K562 (cell line): Measurements from ENCODE around the gene PPIF. TPM values are rescaled to one million over a fixed set of nuclear protein-coding genes. Genes with fewer than 3 reads are reported as not detected.

Experiments
- ATAC-seq: fragments of 200-7000 bp; cut with Tn5 transposase; 3 replicates; pipeline ENCODE4 v1.9.1; 2020; ENCODE audit warnings: moderate library complexity
- BruUV-seq: library from RNA; stranded (reverse); fragments of 400-500 nt; replicated peaks from 2 replicates; lab custom pipeline; 2021; lab: Mats Ljungman, UMichigan
- CTCF ChIA-PET: fragments of 300-600 bp; formaldehyde crosslinking; extraction: SDS; loops from one replicate; lab custom pipeline; 2021; ENCODE audit warnings: low intra/inter-chr PET ratio; lab: Yijun Ruan, JAX
- POLR2A ChIA-PET: fragments of 300-600, 350-650 bp; sonication (Branson Sonifier 250); formaldehyde crosslinking; extraction: SDS; loops from one replicate; lab custom pipeline; 2021; ENCODE audit warnings: antibody characterized with exemption, inconsistent platforms; lab: Yijun Ruan, JAX
- DNase-seq, 4 experiments: peaks; one replicate each; pipeline versions ENCODE4 v3.0.0 to v3.0.0-alpha.2; 2011 to 2018; ENCODE audit warnings: low spot score in 3 of 4, mixed read lengths in 3 of 4; ENCODE audit errors: extremely low read depth in 1 of 4
- FAIRE-seq: peaks from 2 replicates; lab custom pipeline; 2011; peaks lifted over from hg19 to GRCh38; lab: Jason Lieb, UNC
- H2AFZ ChIP-seq: 2 replicates; pipeline ENCODE4 v1.6.0; 2011; ENCODE audit warnings: low read depth, low read length, control low read depth, inconsistent platforms
- H3K27ac ChIP-seq: fragments of 200-600 bp; 3 replicates; pipeline ENCODE4 v1.8.0; 2011; ENCODE audit warnings: low read depth, mild to moderate bottlenecking, control low read depth, inconsistent platforms, low read length, moderate library complexity, mixed read lengths; ENCODE audit errors: extremely low read depth
- H3K27me3 ChIP-seq, 2 experiments: fragments of 300-600 bp in 1 of 2; 2 replicates in 1 of 2; 3 replicates in 1 of 2; pipeline versions ENCODE4 v1.6.0 to v1.8.0; 2011; ENCODE audit warnings: inconsistent platforms in 2 of 2, low read length in 2 of 2, mild to moderate bottlenecking in 1 of 2, mixed read lengths in 1 of 2, moderate library complexity in 1 of 2; ENCODE audit not compliant: control insufficient read depth in 2 of 2, insufficient read depth in 2 of 2
- H3K36me3 ChIP-seq: fragments of 300-600 bp; 3 replicates; pipeline ENCODE4 v1.8.0; 2011; ENCODE audit warnings: mild to moderate bottlenecking, low read length, inconsistent platforms; ENCODE audit not compliant: control insufficient read depth, insufficient read depth
- H3K4me1 ChIP-seq, 2 experiments: fragments of 200-600 bp in 1 of 2; replicated peaks in 1 of 2; 2 replicates in 1 of 2; 3 replicates in 1 of 2; pipeline versions ENCODE4 v1.5.1 to v1.8.0; 2011; ENCODE audit warnings: inconsistent platforms in 2 of 2, low read length in 2 of 2, mild to moderate bottlenecking in 1 of 2, mixed read lengths in 1 of 2, moderate library complexity in 1 of 2; ENCODE audit not compliant: control insufficient read depth in 2 of 2, insufficient read depth in 2 of 2
- H3K4me2 ChIP-seq: 2 replicates; pipeline ENCODE4 v1.6.1; 2011; ENCODE audit warnings: low read length, control low read depth, inconsistent platforms, mixed read lengths; ENCODE audit not compliant: insufficient read depth
- H3K4me3 ChIP-seq: fragments of 200-600 bp; sonication (generic), shearing (Covaris generic); 2 replicates; pipeline ENCODE4 v1.5.1; 2016; ENCODE audit warnings: control low read depth, inconsistent platforms
- H3K79me2 ChIP-seq: fragments of 200-600 bp; 3 replicates; pipeline ENCODE4 v1.8.0; 2011; ENCODE audit warnings: low read length, inconsistent platforms; ENCODE audit not compliant: control insufficient read depth, insufficient read depth
- H3K9ac ChIP-seq, 2 experiments: 2 replicates each; pipeline versions ENCODE4 v1.6.0 to v1.6.1; 2011; ENCODE audit warnings: low read depth in 2 of 2, low read length in 2 of 2, control low read depth in 1 of 2, inconsistent platforms in 1 of 2, mild to moderate bottlenecking in 1 of 2, mixed read lengths in 1 of 2; ENCODE audit not compliant: insufficient read depth in 1 of 2
- H3K9me1 ChIP-seq: one replicate; pipeline ENCODE4 v1.6.0; 2011; ENCODE audit warnings: inconsistent platforms, mild to moderate bottlenecking, low read length, moderate library complexity; ENCODE audit not compliant: control insufficient read depth, insufficient read depth
- H3K9me3 ChIP-seq: replicated peaks from 2 replicates; pipeline ENCODE4 v1.5.1; 2011; ENCODE audit warnings: low read depth, low read length, inconsistent platforms; ENCODE audit not compliant: control insufficient read depth, insufficient read depth
- H4K20me1 ChIP-seq: replicated peaks from 2 replicates; pipeline ENCODE4 v1.6.1; 2011; ENCODE audit warnings: low read length, inconsistent platforms, mixed read lengths; ENCODE audit not compliant: control insufficient read depth, insufficient read depth
- ELF2 ChIP-seq: fragments of 250-450 bp; sonication (Bioruptor Pico); IDR thresholded peaks from 2 replicates; pipeline ENCODE4 v1.5.0; 2021; ENCODE audit warnings: mild to moderate bottlenecking
- MCM3 ChIP-seq: fragments of 450-650 bp; IDR thresholded peaks from 2 replicates; pipeline ENCODE4 v1.6.1; 2016
- SLC30A9 ChIP-seq: fragments of 250-450 bp; sonication (Bioruptor Pico); IDR thresholded peaks from 2 replicates; pipeline ENCODE4 v1.8.0; 2022; ENCODE audit warnings: mild to moderate bottlenecking, moderate library complexity
- SMARCA4 ChIP-seq: fragments of 450-650 bp; IDR thresholded peaks from 2 replicates; pipeline ENCODE4 v1.6.1; 2016
- SP1 ChIP-seq: sonication (generic); formaldehyde crosslinking; IDR thresholded peaks from 2 replicates; pipeline ENCODE4 v1.8.1; 2022; ENCODE audit warnings: mild to moderate bottlenecking, missing genetic modification reagents
- ZBTB8A ChIP-seq: fragments of 450-650 bp; IDR thresholded peaks from 2 replicates; pipeline ENCODE4 v1.6.1; 2018; ENCODE audit warnings: mild to moderate bottlenecking, moderate library complexity; ENCODE audit not compliant: partially characterized antibody
- ZNF695 ChIP-seq: fragments of 450-650 bp; formaldehyde crosslinking; IDR thresholded peaks from 2 replicates; pipeline ENCODE4 v1.4.0; 2020; ENCODE audit warnings: mild to moderate bottlenecking, moderate library complexity
- ZNF75A ChIP-seq: fragments of 450-650 bp; formaldehyde crosslinking; IDR thresholded peaks from 2 replicates; pipeline ENCODE4 v1.4.0; 2020; ENCODE audit warnings: mild to moderate bottlenecking
- ZNF785 ChIP-seq: fragments of 250-450 bp; sonication (Bioruptor Pico); IDR thresholded peaks from 2 replicates; pipeline ENCODE4 v1.4.0; 2020; ENCODE audit warnings: mild to moderate bottlenecking
- WGBS: fragments of 100-300 bp; shearing (Covaris generic); methylation state at CpG from one replicate; pipeline ENCODE4 v1.1.6; 2016; ENCODE audit warnings: low coverage, mixed read lengths; ENCODE audit not compliant: insufficient coverage; ENCODE audit errors: missing lambda C conversion rate; 5-methylcytosine and 5-hydroxymethylcytosine counted together
- in situ Hi-C: fragments of 300-500 bp; cut with MboI; formaldehyde crosslinking; loops from 4 replicates; pipeline ENCODE4 v1.15.0; 2018; ENCODE audit warnings: inconsistent platforms, mixed read lengths
- intact Hi-C: fragments of 100-400 bp; cut with micrococcal nuclease; formaldehyde crosslinking; loops from 2 replicates; pipeline ENCODE4 v1.14.2; 2022
- polyA plus RNA-seq, 8 experiments: library from polyadenylated mRNA; depleted of rRNA in 4 of 8; stranded (reverse) in 5 of 8; unstranded in 3 of 8; fragments of >200 nt; fragmentation: Nextera tagmentation in 2 of 8; fragmentation: Illumina TruSeq in 1 of 8; extraction: Ambion mirVana in 2 of 8; extraction: Trizol in 1 of 8; gene quantifications; 2 replicates each; pipeline versions ENCODE4 v1.2.1 to v1.2.3, GENCODE V29; 2011 to 2014; ENCODE audit warnings: inconsistent platforms in 1 of 8, missing spikeins in 1 of 8
- total RNA-seq, 7 experiments: library from RNA; depleted of rRNA in 6 of 7; stranded (reverse); fragments of >200 nt in 6 of 7; fragmentation: Illumina TruSeq in 2 of 7; extraction: Trizol in 2 of 7; gene quantifications; 2 replicates each; pipeline versions ENCODE4 v1.2.1 to v1.2.3, GENCODE V29; 2011 to 2021; ENCODE audit warnings: low replicate concordance in 1 of 7
- TF ChIP-seq, protein P1 (sequence below): sonication (generic); formaldehyde crosslinking; IDR thresholded peaks from 2 replicates; pipeline ENCODE4 v1.9.0; 2022; ENCODE audit warnings: mild to moderate bottlenecking, missing genetic modification reagents
- TF ChIP-seq, protein P2 (sequence below): fragments of 450-650 bp; formaldehyde crosslinking; IDR thresholded peaks from 2 replicates; pipeline ENCODE4 v1.4.0; 2020; ENCODE audit warnings: mild to moderate bottlenecking, moderate library complexity

Gene PPIF
- total and polyA plus RNA-seq, 9 of the 15 experiments (the other 6 are each of a cell fraction or from before 2014, with no cell fraction given) = 40.9 to 287 (median 117) TPM

DNA sequence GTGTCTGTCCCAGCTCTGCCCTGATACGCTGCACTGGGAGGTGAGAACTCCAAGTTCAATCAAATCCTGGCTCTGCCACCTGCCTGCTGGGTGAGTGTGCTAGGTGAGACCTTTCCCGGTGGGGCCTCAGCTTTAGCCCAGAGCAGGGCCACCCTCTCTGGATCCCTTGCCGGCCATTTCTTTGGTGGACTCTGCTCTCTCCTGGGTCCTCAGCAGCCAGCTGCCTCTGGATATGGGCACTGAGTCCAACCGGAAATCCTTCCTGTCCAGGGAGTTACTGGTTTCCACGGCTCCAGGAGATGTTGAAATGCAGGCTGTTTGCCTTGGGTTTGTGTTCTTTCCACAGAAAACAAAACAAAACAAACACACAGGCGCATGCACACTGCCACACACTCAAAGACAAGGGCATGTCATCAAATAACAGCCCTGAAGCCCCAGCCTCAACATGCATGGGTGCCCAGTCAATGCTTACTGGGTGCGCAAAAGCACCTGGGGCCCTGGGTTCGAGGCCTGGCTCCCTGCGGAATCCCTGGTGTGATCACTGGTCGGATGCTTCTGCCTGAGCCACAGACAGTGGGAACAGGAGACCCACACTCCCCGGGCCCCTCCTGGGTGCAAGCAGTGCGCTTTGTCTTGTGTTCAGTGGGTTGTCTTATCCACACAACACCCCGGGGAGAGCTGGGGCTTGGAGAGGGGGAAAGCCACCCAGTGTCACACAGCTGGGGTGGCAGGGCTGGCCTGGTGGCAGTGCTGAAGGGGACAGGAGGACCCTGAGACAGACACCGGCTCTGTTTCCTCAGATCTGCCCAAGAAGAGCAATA lies 33.1 kb downstream of the PPIF start:
- DNase-seq = peak in 1 of 4 experiments; percentile 11
- BruUV-seq = no TSS peak
- FAIRE-seq = no peak
- Histone ChIP-seq H3K9me3 (no peaks in the 10 kb centered on the region; the same call in 1 of the 2 replicates), H2AFZ (no peak overlapping the region), H3K4me1 (peaks cover 6 to 31% of the 10 kb centered on the region in 2 experiments; a peak in 3 of 5 replicates), H3K36me3 (no peaks in the 10 kb centered on the region), H4K20me1 (no peaks in the 10 kb centered on the region), H3K27me3 (peaks cover 0 to 20% of the 10 kb centered on the region in 2 experiments; a peak in 3 of 5 replicates), H3K79me2 (no peaks in the 10 kb centered on the region), H3K27ac (no peak overlapping the region), H3K4me3 (no peak overlapping the region), H3K9me1 (no peaks in the 10 kb centered on the region), H3K4me2 (no peak overlapping the region), H3K9ac (peak overlapping the region in 1 of 2 experiments; percentile 47; a peak in 2 of 4 replicates)
- intact Hi-C loops (no loop called here), in situ Hi-C loops (no loop called here)
- no peak for TF ChIP-seq SMARCA4
- no peak for ATAC-seq
- WGBS = 16% methylated on average over 12 of the region's 14 CpGs
- CTCF ChIA-PET = interaction anchor here (1.0 kb wide), 1 partner anchor 87 kb away, joined by 3 read pairs; no protein-coding TSS in a partner anchor
- POLR2A ChIA-PET = no interaction called here

DNA sequence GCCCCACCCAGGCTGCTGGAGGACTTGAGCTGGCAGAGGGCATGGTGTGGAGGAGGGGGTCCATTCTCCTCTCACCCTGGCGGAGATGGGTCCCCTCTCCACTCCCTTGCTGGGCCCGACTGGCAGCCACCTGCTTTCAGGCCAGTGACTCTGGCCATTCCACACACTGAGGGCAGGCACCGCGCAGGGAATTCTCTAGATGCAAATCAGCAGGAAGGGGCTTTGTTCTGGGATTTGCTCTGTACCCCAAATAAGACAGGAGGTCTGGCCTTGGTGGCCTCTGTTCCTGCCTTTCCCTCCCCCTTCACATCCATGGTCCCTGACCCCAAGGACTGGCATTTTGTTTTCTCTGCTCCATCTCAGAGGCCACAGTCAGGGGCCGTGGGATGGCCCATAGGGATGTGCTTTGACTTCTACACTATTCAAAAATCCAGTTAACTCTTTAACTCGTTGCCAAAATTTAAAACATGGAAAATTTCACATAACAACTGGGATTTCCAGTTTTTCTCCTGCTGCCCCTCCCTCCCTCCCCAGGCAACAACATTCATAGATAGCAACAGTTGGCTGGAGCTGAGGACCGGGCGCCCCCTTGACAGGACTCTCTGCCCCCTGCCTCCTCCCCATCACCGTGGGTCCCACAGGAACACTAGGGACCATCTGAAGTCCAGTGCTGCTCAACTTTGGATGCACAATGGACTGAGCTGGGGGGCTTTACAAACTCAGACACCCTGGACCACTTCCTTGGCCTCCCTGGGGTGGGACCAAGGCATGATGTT lies 33.9 kb downstream of the PPIF start:
- no peak for FAIRE-seq
- ATAC-seq = no peak
- in situ Hi-C loops (no loop called here), intact Hi-C loops (no loop called here)
- 17% methylated on average over 9 of the region's 9 CpGs for WGBS
- Histone ChIP-seq H4K20me1 (no peaks in the 10 kb centered on the region), H3K9ac (peak overlapping the region in 1 of 2 experiments; percentile 21; a peak in 1 of 4 replicates), H3K9me1 (no peaks in the 10 kb centered on the region)
- TF ChIP-seq SLC30A9 (no peak), ZBTB8A (no peak), ZNF75A (CRISPR knock-in tag) (no peak), SP1 (CRISPR knock-in tag) (no peak), ZNF785 (no peak), ZNF695 (CRISPR knock-in tag) (no peak), MCM3 (no peak), ELF2 (CRISPR knock-in tag) (no peak)
- TF ChIP-seq, protein P1, sequence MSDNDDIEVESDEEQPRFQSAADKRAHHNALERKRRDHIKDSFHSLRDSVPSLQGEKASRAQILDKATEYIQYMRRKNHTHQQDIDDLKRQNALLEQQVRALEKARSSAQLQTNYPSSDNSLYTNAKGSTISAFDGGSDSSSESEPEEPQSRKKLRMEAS (CRISPR knock-in tag) = no peak
- TF ChIP-seq, protein P2, sequence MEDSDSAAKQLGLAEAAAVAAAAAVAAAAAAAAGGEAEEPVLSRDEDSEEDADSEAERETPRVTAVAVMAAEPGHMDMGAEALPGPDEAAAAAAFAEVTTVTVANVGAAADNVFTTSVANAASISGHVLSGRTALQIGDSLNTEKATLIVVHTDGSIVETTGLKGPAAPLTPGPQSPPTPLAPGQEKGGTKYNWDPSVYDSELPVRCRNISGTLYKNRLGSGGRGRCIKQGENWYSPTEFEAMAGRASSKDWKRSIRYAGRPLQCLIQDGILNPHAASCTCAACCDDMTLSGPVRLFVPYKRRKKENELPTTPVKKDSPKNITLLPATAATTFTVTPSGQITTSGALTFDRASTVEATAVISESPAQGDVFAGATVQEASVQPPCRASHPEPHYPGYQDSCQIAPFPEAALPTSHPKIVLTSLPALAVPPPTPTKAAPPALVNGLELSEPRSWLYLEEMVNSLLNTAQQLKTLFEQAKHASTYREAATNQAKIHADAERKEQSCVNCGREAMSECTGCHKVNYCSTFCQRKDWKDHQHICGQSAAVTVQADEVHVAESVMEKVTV (CRISPR knock-in tag) = no peak
- TF ChIP-seq, all 486 proteins: peak for 0
- Histone ChIP-seq H3K4me1 (peaks cover 3 to 28% of the 10 kb centered on the region in 2 experiments; a peak in 2 of 5 replicates), H3K27ac (no peak overlapping the region), H3K36me3 (no peaks in the 10 kb centered on the region), H3K9me3 (no peaks in the 10 kb centered on the region; the same call in 1 of the 2 replicates), H2AFZ (no peak overlapping the region), H3K4me2 (no peak overlapping the region), H3K79me2 (no peaks in the 10 kb centered on the region), H3K4me3 (no peak overlapping the region), H3K27me3 (peaks cover 0 to 20% of the 10 kb centered on the region in 2 experiments; a peak in 3 of 5 replicates)
- ChIA-PET CTCF (interaction anchor here (1.0 to 1.1 kb wide), 2 partner anchors 13 to 86 kb away, joined by 3 read pairs; no protein-coding TSS in a partner anchor), POLR2A (no interaction called here)
- DNase-seq = peak in 1 of 4 experiments; percentile 12
- no TSS peak for BruUV-seq
